ENCODE results near the gene GNAO1. TPM values are rescaled to one million over a fixed set of nuclear protein-coding genes. Genes with fewer than 3 reads are reported as not detected.

Gene GNAO1
- total and polyA plus RNA-seq, 5 donors = 69.4 to 163 (median 118) TPM

DNA sequence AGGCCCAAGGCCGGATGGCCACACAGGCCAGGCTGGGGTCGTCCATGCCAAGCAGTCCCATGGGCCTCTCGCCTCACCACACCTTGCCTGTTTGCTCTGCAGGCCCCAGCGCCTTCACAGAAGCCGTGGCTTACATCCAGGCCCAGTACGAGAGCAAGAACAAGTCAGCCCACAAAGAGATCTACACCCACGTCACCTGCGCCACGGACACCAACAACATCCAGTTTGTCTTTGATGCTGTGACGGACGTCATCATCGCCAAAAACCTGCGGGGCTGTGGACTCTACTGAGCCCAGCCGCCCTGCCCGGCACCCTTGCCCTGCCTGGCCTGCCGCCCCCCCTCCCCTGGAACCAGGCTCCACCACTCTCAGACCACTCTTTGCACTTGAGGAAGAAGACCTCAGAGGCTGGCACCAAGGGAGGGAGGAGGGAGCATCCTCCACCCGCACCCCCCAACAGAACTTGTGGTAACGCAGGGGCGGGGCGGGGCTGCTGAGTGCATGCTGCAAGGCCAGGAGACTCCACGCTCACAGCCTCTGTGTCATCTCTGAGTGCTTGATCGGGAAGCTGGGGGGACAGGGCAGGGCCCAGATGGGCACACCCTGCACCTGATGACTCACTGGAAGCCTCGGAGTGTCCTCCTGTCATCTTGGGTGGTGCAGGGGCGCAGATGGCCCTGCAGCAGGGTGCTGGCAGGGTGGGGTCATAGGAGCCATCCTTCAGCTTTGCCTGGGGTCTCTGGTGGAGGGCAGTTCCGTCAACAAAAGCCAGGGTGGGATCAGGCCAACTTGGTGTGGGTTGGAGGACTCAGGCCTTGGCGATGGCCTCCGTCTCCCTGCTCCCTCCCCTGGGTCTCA, 152.6 kb downstream of the GNAO1 start:
- H3K27me3 ChIP-seq (ENCODE audit: control insufficient read depth, insufficient read depth) = no peaks in the 10 kb centered on the region
- no peaks in the 10 kb centered on the region for H3K4me1 ChIP-seq (ENCODE audit: control insufficient read depth, insufficient read depth, low read length)
- no peak overlapping the region for H3K4me3 ChIP-seq (ENCODE audit: low read length)
- intact Hi-C loops (cut with DNase I) = no loop called here
- H3K9me3 ChIP-seq (ENCODE audit: control insufficient read depth, low read length) = no peaks in the 10 kb centered on the region
- DNase-seq (peak in 2 of 3 donors; percentile 49), ATAC-seq (no peak)
- H3K27ac ChIP-seq (ENCODE audit: low read length) = no peak overlapping the region
- 88% methylated on average over 27 of the region's 27 CpGs for WGBS

GRCh38 chr16:56344518-56345405, 153.5 kb downstream of the GNAO1 start:
- no peaks in the 10 kb centered on the region for H3K9me3 ChIP-seq (ENCODE audit: control insufficient read depth, low read length)
- H3K4me1 ChIP-seq (ENCODE audit: control insufficient read depth, insufficient read depth, low read length) = no peaks in the 10 kb centered on the region
- no peak overlapping the region for H3K4me3 ChIP-seq (ENCODE audit: low read length)
- WGBS = 76% methylated on average over 18 of the region's 18 CpGs
- intact Hi-C loops (cut with DNase I) = no loop called here
- H3K27ac ChIP-seq (ENCODE audit: low read length) = no peak overlapping the region
- H3K27me3 ChIP-seq (ENCODE audit: control insufficient read depth, insufficient read depth) = no peaks in the 10 kb centered on the region
- ATAC-seq = no peak
- DNase-seq = peak; percentile 7 to 37 (median 31)

GRCh38 chr16:56345406-56346050, 154.2 kb downstream of the GNAO1 start:
- intact Hi-C loops (cut with DNase I) = no loop called here
- 94% methylated on average over 13 of the region's 13 CpGs for WGBS
- peak; percentile 9 to 22 (median 19) for DNase-seq
- H3K9me3 ChIP-seq (ENCODE audit: control insufficient read depth, low read length) = no peaks in the 10 kb centered on the region
- no peak for ATAC-seq
- H3K4me3 ChIP-seq (ENCODE audit: low read length) = no peak overlapping the region
- no peak overlapping the region for H3K27ac ChIP-seq (ENCODE audit: low read length)
- no peaks in the 10 kb centered on the region for H3K4me1 ChIP-seq (ENCODE audit: control insufficient read depth, insufficient read depth, low read length)
- no peaks in the 10 kb centered on the region for H3K27me3 ChIP-seq (ENCODE audit: control insufficient read depth, insufficient read depth)

- 91% methylated on average over 15 of the region's 15 CpGs for WGBS
- no peak overlapping the region for H3K27ac ChIP-seq (ENCODE audit: low read length)
- no peaks in the 10 kb centered on the region for H3K27me3 ChIP-seq (ENCODE audit: control insufficient read depth, insufficient read depth)
- intact Hi-C loops (cut with DNase I) = no loop called here
- no peak overlapping the region for H3K4me3 ChIP-seq (ENCODE audit: low read length)
- DNase-seq (peak; percentile 4 to 32 (median 20)), ATAC-seq (no peak)
- no peaks in the 10 kb centered on the region for H3K4me1 ChIP-seq (ENCODE audit: control insufficient read depth, insufficient read depth, low read length)
- H3K9me3 ChIP-seq (ENCODE audit: control insufficient read depth, low read length) = no peaks in the 10 kb centered on the region
Observed at GRCh38 chr16:56346131-56346890, 155.0 kb downstream of the GNAO1 start.

DNA sequence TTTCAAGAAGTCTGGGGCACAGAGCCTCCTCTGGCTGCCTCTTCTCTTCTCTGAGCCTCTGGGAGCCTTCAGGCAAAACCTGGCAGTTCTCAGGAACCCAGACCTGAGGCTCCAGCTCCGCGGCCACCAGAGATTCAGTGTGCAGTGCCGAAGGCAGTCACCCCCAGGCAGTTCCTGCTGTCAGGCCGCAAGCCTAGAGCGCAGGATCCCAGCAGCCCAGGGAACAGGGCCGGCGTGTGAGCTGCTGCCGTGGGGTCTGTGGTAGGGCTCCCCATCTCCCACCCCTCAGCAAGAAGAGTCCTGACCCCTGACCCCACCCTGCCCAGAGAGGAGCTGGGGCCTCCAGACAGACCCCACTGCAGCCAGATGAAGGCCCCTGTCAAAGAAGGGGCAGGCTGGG, 155.9 kb downstream of the GNAO1 start:
- Histone ChIP-seq H3K27ac (ENCODE audit: low read length) (no peak overlapping the region), H3K4me1 (ENCODE audit: control insufficient read depth, insufficient read depth, low read length) (no peaks in the 10 kb centered on the region), H3K4me3 (ENCODE audit: low read length) (no peak overlapping the region), H3K9me3 (ENCODE audit: control insufficient read depth, low read length) (no peaks in the 10 kb centered on the region), H3K27me3 (ENCODE audit: control insufficient read depth, insufficient read depth) (no peaks in the 10 kb centered on the region)
- ATAC-seq (no peak), DNase-seq (peak in 2 of 3 donors; percentile 33 to 41)
- WGBS = 77% methylated on average over 8 of the region's 8 CpGs
- intact Hi-C loops (cut with DNase I) = no loop called here

- Histone ChIP-seq H3K27ac (ENCODE audit: low read length) (no peak overlapping the region), H3K27me3 (ENCODE audit: control insufficient read depth, insufficient read depth) (no peaks in the 10 kb centered on the region), H3K4me1 (ENCODE audit: control insufficient read depth, insufficient read depth, low read length) (no peaks in the 10 kb centered on the region), H3K4me3 (ENCODE audit: low read length) (no peak overlapping the region), H3K9me3 (ENCODE audit: control insufficient read depth, low read length) (no peaks in the 10 kb centered on the region)
- DNase-seq (peak; percentile 4 to 37 (median 34)), ATAC-seq (no peak)
- intact Hi-C loops (cut with DNase I) = no loop called here
- 80% methylated on average over 11 of the region's 11 CpGs for WGBS
Observed at GRCh38 chr16:56347670-56348069, 156.4 kb downstream of the GNAO1 start.

DNA sequence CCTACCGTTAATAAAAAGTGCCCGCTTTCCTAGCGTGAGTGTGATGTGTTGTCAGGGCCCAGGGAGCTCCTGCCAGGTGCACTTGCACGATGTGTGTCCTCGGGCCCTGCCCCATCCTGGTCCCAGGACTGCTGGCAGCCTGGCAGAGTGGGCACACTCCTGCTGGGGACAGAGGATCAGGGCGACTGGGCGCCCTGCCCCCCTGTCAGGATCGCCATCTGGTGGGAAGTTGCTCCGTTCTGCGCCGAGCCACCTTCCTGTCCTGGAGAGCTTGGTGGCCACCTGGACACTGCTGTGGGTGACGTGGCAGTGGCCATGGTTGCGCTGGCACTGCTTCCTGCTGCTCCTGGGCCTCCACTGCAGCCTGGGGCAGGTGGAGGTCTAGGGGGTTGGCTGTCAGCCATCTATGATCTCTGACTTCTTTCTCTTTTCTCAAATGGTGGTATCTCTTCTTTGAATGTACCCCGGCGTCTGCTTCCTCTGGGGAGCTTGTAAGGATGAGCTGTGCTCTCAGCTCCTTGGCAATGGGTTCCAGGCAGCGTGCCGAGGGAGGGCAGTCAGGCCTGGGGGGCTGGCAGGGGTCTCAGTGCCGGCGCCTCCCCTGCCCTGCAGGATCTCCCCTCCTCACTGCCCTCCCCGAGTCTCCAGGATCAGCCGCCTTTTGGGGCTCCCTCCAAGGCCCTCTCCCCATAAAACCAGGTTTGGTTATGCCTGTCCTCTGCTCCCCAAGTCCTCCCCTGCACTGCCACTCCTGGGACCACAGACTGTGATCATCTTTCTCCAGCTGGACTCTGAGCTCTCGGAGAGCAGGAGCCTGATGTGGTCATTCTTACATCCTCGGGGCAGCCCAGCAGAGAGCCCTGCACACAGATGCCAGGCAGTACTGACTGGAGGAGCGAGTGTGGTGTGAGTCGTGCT, 157.1 kb downstream of the GNAO1 start:
- no peak overlapping the region for H3K4me3 ChIP-seq (ENCODE audit: low read length)
- H3K4me1 ChIP-seq (ENCODE audit: control insufficient read depth, insufficient read depth, low read length) = no peaks in the 10 kb centered on the region
- H3K9me3 ChIP-seq (ENCODE audit: control insufficient read depth, low read length) = no peaks in the 10 kb centered on the region
- DNase-seq (peak; percentile 6 to 46 (median 39)), ATAC-seq (no peak)
- no peak overlapping the region for H3K27ac ChIP-seq (ENCODE audit: low read length)
- no peaks in the 10 kb centered on the region for H3K27me3 ChIP-seq (ENCODE audit: control insufficient read depth, insufficient read depth)
- intact Hi-C loops (cut with DNase I) = no loop called here
- WGBS = 89% methylated on average over 25 of the region's 25 CpGs

DNA sequence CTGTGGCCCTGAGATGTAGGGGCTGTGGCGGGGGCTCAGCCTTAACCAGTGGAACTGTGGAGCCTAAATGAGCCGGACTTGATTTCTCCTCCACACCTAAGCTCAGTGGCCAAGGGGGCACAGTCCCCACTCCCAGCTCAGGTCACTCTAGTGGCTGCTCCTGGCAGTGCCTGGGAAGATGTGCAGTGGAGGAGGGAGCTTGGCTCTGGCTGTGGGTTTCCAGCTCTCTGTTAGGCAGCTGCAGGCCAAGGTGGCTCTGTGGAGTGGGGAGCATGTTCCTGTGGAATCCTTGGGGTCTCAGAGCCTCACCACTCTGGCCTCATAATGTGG, 157.8 kb downstream of the GNAO1 start:
- Histone ChIP-seq H3K27ac (ENCODE audit: low read length) (no peak overlapping the region), H3K4me3 (ENCODE audit: low read length) (no peak overlapping the region), H3K4me1 (ENCODE audit: control insufficient read depth, insufficient read depth, low read length) (no peaks in the 10 kb centered on the region), H3K27me3 (ENCODE audit: control insufficient read depth, insufficient read depth) (no peaks in the 10 kb centered on the region), H3K9me3 (ENCODE audit: control insufficient read depth, low read length) (no peaks in the 10 kb centered on the region)
- WGBS = 87% methylated on average over 2 of the region's 2 CpGs
- intact Hi-C loops (cut with DNase I) = no loop called here
- ATAC-seq = no peak
- peak in 2 of 3 donors; percentile 2 to 12 for DNase-seq

GRCh38 chr16:56349711-56350161, 158.4 kb downstream of the GNAO1 start:
- ATAC-seq (no peak), DNase-seq (peak in 2 of 3 donors; percentile 38 to 45)
- H3K27ac ChIP-seq (ENCODE audit: low read length) = no peak overlapping the region
- H3K9me3 ChIP-seq (ENCODE audit: control insufficient read depth, low read length) = no peaks in the 10 kb centered on the region
- no peaks in the 10 kb centered on the region for H3K4me1 ChIP-seq (ENCODE audit: control insufficient read depth, insufficient read depth, low read length)
- H3K27me3 ChIP-seq (ENCODE audit: control insufficient read depth, insufficient read depth) = no peaks in the 10 kb centered on the region
- intact Hi-C loops (cut with DNase I) = no loop called here
- no peak overlapping the region for H3K4me3 ChIP-seq (ENCODE audit: low read length)
- 88% methylated on average over 16 of the region's 16 CpGs for WGBS

All from right cardiac atrium (tissue), 5 donors.